ENCODE measurements around the gene JADE1. TPM values are rescaled to one million over a fixed set of nuclear protein-coding genes. Genes with fewer than 3 reads are reported as not detected.

The JADE1 gene
- total RNA-seq, 1 donor, result 26.4 TPM

DNA sequence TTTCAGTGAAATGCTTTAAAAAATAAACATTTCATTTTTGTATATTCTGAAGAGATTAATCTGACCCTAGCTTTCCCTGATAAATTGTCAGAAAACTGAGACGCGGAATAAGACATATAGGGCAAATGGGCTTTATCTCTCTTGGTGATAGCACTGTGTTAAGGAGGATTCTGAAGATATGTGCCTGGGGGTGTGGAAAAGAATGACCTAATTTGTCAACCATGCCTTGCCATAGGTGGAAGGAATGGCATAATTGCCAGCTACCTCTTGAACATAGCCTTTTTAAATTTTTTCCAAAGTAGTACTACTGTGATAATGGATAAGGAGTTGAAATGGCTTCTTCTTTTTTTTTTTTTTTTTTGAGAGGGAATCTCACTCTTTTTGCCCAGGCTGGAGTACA, 11.7 kb downstream of the JADE1 start:
- Histone ChIP-seq H3K79me2 (ENCODE audit: insufficient read depth, low read length) (peaks cover 86% of the 10 kb centered on the region), H3K36me3 (ENCODE audit: insufficient read depth, low read length) (peaks cover 5% of the 10 kb centered on the region), H3K27ac (ENCODE audit: low read depth, low read length) (peak overlapping the region; percentile 31), H3K4me2 (ENCODE audit: insufficient read depth, low read length) (no peak overlapping the region), H3K9me3 (ENCODE audit: low read depth, low read length) (no peaks in the 10 kb centered on the region), H3K4me1 (ENCODE audit: insufficient read depth, low read length) (peaks cover 78% of the 10 kb centered on the region), H3K27me3 (ENCODE audit: insufficient read depth, low read length) (no peaks in the 10 kb centered on the region), H3K4me3 (ENCODE audit: insufficient read depth, low read length) (no peak overlapping the region), H2AFZ (ENCODE audit: low read length) (no peak overlapping the region), H4K20me1 (ENCODE audit: insufficient read depth, low read length) (no peaks in the 10 kb centered on the region)
- TF ChIP-seq, protein P1, sequence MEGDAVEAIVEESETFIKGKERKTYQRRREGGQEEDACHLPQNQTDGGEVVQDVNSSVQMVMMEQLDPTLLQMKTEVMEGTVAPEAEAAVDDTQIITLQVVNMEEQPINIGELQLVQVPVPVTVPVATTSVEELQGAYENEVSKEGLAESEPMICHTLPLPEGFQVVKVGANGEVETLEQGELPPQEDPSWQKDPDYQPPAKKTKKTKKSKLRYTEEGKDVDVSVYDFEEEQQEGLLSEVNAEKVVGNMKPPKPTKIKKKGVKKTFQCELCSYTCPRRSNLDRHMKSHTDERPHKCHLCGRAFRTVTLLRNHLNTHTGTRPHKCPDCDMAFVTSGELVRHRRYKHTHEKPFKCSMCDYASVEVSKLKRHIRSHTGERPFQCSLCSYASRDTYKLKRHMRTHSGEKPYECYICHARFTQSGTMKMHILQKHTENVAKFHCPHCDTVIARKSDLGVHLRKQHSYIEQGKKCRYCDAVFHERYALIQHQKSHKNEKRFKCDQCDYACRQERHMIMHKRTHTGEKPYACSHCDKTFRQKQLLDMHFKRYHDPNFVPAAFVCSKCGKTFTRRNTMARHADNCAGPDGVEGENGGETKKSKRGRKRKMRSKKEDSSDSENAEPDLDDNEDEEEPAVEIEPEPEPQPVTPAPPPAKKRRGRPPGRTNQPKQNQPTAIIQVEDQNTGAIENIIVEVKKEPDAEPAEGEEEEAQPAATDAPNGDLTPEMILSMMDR (IDR thresholded peaks at IDR 0.05; ENCODE audit: extremely low read depth, low read depth, low read length), result no peak
- DNase-seq (ENCODE audit: insufficient read length, low spot score, missing footprints), result no peak

DNA sequence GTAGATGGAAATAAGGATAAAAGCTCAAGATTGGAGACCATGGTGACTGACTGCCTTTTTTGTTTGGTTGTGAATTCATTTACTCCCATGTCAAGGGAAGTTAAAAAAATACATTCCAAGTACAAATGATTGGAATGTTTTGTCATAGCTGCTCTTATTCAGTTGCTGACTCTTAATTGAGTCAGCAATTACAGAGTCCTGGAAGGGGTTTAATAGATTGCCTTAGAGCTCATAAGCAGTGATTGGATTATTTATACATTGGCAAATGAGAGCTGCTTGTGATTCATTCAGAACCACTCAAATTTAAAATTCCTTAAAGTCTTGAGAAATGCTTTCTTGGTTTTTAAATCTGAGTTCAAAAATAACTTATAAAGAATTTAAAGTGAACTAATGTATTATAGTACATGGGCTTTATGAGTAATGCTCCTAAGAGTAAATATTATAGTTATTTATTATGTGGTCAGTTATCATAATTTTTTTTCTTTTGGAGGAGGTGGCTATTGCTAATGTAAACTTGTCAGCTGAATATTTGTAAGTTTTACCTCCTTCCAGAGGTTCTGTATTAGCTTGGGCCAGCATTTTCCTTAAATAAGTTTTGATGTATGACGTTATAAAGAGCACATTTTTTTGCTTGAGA, 13.6 kb downstream of the JADE1 start:
- Histone ChIP-seq H3K9me3 (ENCODE audit: low read depth, low read length) (no peaks in the 10 kb centered on the region), H3K4me3 (ENCODE audit: insufficient read depth, low read length) (no peak overlapping the region), H3K27ac (ENCODE audit: low read depth, low read length) (peak overlapping the region; percentile 92), H2AFZ (ENCODE audit: low read length) (no peak overlapping the region), H4K20me1 (ENCODE audit: insufficient read depth, low read length) (no peaks in the 10 kb centered on the region), H3K36me3 (ENCODE audit: insufficient read depth, low read length) (peaks cover 5% of the 10 kb centered on the region), H3K4me2 (ENCODE audit: insufficient read depth, low read length) (peak overlapping the region; percentile 69), H3K4me1 (ENCODE audit: insufficient read depth, low read length) (peaks cover 70% of the 10 kb centered on the region), H3K79me2 (ENCODE audit: insufficient read depth, low read length) (peaks cover 86% of the 10 kb centered on the region), H3K27me3 (ENCODE audit: insufficient read depth, low read length) (no peaks in the 10 kb centered on the region)
- TF ChIP-seq, protein P1 (IDR thresholded peaks at IDR 0.05; ENCODE audit: extremely low read depth, low read depth, low read length), result no peak
- peak; percentile 80 for DNase-seq (ENCODE audit: insufficient read length, low spot score, missing footprints)

DNA sequence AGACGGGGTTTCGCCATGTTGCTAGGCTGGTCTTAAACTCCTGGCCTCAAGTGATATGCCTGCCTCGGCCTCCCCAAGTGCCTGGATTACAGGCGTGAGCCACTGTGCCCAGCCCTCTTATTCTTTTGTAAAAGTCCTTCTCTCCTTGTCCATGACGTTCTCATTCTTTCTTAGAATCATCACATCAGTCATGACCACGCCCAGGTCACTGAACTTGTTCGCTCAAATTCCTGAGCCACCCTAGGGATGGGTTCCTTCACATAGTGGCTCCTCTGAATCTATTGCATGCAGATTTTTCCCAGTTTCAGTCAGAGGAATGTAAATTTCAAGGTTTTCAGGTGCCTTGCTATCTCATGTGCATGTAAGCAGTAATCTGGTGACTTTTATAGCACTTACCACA, 15.7 kb downstream of the JADE1 start:
- no peak for DNase-seq (ENCODE audit: insufficient read length, low spot score, missing footprints)

DNA sequence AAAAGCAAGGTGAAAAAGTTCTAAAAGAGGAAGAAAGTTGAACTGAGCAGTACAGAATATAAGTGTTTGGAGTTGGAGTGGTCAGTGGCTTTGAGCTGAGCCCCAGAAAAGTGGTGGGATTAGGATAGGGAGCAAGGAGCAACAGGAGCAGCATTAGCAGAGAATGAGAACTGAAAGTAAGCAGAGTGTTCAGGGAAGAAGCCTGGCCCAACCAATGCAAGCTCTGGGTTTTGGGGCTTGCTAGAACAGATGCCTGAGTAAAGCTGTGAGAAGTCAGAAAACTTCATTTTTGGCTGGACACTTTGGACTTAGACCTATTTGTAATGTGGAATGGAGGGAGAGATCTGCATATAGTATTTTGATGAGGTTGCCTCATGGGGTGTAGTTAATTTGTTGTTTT, 17.8 kb downstream of the JADE1 start:
- Histone ChIP-seq H3K79me2 (ENCODE audit: insufficient read depth, low read length) (peaks cover 88% of the 10 kb centered on the region), H3K4me3 (ENCODE audit: insufficient read depth, low read length) (no peak overlapping the region), H3K27me3 (ENCODE audit: insufficient read depth, low read length) (no peaks in the 10 kb centered on the region), H3K4me2 (ENCODE audit: insufficient read depth, low read length) (peak overlapping the region; percentile 29), H3K9me3 (ENCODE audit: low read depth, low read length) (no peaks in the 10 kb centered on the region), H3K4me1 (ENCODE audit: insufficient read depth, low read length) (peaks cover 51% of the 10 kb centered on the region), H3K36me3 (ENCODE audit: insufficient read depth, low read length) (peaks cover 10% of the 10 kb centered on the region), H3K27ac (ENCODE audit: low read depth, low read length) (no peak overlapping the region), H2AFZ (ENCODE audit: low read length) (no peak overlapping the region), H4K20me1 (ENCODE audit: insufficient read depth, low read length) (peaks cover 3% of the 10 kb centered on the region)
- TF ChIP-seq, protein P1 (IDR thresholded peaks at IDR 0.05; ENCODE audit: extremely low read depth, low read depth, low read length), result no peak
- no peak for DNase-seq (ENCODE audit: insufficient read length, low spot score, missing footprints)

More for the DNA sequence above, 15.7 kb downstream of the JADE1 start:
- peaks cover 9% of the 10 kb centered on the region for H3K36me3 ChIP-seq (ENCODE audit: insufficient read depth, low read length)
- no peaks in the 10 kb centered on the region for H4K20me1 ChIP-seq (ENCODE audit: insufficient read depth, low read length)
- H2AFZ ChIP-seq (ENCODE audit: low read length), result no peak overlapping the region
- no peaks in the 10 kb centered on the region for H3K9me3 ChIP-seq (ENCODE audit: low read depth, low read length)
- no peak overlapping the region for H3K4me2 ChIP-seq (ENCODE audit: insufficient read depth, low read length)
- peaks cover 52% of the 10 kb centered on the region for H3K4me1 ChIP-seq (ENCODE audit: insufficient read depth, low read length)
- H3K27ac ChIP-seq (ENCODE audit: low read depth, low read length), result peak overlapping the region; percentile 15
- H3K4me3 ChIP-seq (ENCODE audit: insufficient read depth, low read length), result no peak overlapping the region
- H3K79me2 ChIP-seq (ENCODE audit: insufficient read depth, low read length), result peaks cover 87% of the 10 kb centered on the region
- H3K27me3 ChIP-seq (ENCODE audit: insufficient read depth, low read length), result no peaks in the 10 kb centered on the region
- TF ChIP-seq, protein P1 (IDR thresholded peaks at IDR 0.05; ENCODE audit: extremely low read depth, low read depth, low read length), result no peak

All from osteoblast (primary cell).